Measurements from ENCODE around the gene NFKBIZ.
"Not testable (repeated sequence)": the region's sequence is repeated elsewhere in the genome, so short reads cannot be mapped to it uniquely, and the experiment has no call there.

NFKBIZ gene

DNA sequence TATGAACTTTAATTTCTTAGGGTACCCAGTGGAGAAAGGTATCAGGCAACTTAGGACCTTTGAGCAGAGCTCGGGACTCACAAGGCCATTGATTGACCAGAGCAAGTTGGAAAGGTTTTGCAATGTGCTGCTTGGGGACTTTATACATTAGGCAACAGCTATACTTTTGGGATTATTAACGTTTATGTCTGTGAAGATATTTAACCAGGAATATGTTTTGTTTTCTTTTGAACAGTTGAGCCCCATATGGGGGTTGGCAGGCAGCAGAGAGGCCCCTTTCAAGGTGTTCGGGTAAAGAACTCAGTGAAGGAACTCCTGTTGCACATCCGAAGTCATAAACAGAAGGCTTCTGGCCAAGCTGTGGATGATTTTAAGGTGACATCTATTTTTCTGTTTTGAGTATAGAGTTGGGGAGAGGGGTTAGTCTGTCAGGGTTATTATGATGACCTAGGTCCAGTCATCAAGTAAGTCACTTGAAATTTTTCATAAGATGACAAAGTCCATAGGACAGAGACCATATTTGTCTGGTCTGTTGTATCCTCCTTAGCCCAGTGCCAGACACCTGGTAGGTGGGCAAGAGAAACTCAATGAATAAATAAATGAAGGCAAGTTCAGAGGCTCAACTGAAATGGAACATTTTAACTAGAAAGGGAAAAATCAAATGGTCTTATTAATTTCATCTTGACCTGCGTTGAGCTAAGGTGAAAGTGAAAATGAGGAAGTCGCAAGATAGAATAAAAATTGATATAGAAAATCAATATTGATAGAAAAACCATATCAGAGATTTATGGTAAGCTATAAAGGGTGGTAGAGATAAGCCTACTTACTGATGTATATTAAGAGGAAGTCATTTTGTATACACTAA lies 2.8 kb downstream of the NFKBIZ start:
- DNase-seq: no peak

DNA sequence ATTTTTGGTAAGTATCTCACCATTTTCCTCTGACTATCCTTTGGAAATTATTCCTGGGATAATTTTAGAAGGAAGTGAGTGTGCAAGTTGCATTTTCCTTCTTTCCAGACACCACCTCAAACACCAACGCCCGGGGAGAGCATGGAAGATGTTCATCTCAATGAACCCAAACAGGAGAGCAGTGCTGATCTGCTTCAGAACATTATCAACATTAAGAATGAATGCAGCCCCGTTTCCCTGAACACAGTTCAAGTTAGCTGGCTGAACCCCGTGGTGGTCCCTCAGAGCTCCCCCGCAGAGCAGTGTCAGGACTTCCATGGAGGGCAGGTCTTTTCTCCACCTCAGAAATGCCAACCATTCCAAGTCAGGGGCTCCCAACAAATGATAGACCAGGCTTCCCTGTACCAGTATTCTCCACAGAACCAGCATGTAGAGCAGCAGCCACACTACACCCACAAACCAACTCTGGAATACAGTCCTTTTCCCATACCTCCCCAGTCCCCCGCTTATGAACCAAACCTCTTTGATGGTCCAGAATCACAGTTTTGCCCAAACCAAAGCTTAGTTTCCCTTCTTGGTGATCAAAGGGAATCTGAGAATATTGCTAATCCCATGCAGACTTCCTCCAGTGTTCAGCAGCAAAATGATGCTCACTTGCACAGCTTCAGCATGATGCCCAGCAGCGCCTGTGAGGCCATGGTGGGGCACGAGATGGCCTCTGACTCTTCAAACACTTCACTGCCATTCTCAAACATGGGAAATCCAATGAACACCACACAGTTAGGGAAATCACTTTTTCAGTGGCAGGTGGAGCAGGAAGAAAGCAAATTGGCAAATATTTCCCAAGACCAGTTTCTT lies 3.9 kb downstream of the NFKBIZ start:
- DNase-seq: no peak

DNA sequence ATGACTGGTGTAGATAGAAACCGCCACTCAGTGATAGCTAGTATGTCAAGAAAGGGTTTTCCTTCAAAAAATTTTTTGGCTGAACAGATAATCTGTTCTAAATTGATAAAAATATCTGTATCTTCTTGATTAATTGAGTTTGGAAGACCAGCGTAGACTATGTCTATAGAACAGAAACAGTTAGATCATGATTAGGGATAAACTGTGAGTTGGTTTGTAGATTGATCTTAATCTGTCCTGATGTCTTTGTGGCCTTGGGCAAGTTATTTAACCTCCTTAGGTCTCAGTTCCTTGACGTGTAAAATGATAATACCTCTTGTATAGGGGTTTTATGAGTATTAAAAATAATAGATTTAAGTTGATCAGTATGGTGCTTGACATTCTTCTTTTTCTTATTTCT lies 4.7 kb downstream of the NFKBIZ start:
- DNase-seq: no peak

DNA sequence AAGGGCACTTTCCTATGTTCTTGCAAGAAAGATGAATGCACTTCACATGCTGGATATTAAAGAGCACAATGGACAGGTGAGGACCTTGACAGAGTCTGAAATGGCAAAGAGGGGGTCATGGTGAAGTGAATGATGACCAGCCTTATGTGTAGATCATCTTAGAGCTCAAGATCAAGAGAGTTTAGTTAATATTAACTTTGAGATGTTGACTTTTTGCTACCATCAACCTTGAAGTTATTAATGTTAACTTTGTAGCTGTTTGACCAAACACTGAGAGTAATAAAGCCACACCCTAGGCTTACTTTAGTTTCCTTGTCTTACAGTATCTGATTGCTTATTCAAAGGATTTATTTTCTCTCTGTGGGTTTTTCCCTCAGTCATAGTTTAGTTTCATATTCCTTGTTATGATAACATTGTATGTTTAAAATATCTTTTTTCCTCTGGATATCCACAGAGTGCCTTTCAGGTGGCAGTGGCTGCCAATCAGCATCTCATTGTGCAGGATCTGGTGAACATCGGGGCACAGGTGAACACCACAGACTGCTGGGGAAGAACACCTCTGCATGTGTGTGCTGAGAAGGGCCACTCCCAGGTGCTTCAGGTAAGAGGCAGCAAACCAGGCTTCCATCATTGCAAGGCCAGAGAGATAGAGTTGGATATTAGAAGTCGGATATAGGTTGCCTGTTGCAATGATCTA lies 5.4 kb downstream of the NFKBIZ start:
- DNase-seq: no peak

DNA sequence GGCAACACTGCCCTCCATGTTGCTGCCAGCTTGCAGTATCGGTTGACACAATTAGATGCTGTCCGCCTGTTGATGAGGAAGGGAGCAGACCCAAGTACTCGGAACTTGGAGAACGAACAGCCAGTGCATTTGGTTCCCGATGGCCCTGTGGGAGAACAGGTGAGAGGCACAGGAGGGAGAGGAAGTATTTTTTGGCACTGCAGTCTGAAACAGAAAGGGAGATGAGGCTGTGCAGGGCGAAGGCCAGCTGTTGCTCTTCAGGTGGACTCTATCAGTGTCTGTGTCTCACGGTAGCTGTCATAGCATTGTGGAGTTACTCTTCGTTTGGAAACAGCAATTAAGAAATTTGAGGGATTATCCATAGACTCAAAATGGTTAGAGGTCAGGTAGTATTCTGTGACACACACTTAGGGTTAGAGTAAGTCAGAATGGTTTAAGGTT lies 8.0 kb downstream of the NFKBIZ start:
- DNase-seq: no peak

DNA sequence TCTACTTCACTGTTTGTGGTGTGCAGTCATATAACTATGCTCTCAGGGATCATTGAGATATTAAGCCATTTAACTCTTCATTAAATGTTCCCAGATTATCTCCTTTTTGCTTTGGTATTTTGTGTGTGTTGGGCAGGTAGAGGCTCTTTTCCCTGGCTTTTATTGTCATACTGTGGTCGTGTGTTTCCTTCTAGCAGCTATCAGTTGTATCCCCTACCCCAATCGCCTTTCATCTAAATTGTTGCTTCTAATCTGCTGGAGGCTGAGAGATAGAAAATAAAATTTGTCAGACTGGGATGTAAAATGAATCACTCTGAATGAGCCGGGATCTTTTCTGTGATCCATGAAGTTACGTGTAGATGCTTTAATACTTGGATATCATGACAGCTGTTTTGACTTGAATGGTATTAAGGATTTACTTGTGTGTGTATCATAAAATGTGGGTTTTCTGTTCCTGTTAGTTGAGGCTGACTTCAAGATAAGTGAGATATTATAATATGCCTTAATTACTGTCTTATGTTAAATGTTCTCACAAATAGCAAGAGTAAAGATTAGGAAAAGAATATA lies 9.2 kb downstream of the NFKBIZ start:
- no peak for DNase-seq

DNA sequence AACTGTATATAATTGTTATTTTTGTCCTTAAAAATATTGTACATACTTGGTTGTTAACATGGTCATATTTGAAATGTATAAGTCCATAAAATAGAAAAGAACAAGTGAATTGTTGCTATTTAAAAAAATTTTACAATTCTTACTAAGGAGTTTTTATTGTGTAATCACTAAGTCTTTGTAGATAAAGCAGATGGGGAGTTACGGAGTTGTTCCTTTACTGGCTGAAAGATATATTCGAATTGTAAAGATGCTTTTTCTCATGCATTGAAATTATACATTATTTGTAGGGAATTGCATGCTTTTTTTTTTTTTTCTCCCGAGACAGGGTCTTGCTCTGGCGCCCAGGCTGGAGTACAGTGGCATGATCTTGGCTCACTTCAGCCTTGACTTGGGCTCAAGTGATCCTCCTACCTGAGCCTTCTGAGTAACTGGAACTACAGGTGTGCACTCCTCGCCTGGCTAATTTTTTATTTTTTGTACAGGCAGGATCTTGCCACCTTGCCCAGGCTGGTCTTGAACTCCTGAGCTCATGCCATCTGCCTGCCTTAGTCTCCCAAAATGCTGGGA lies 10.7 kb downstream of the NFKBIZ start:
- no peak for DNase-seq

DNA sequence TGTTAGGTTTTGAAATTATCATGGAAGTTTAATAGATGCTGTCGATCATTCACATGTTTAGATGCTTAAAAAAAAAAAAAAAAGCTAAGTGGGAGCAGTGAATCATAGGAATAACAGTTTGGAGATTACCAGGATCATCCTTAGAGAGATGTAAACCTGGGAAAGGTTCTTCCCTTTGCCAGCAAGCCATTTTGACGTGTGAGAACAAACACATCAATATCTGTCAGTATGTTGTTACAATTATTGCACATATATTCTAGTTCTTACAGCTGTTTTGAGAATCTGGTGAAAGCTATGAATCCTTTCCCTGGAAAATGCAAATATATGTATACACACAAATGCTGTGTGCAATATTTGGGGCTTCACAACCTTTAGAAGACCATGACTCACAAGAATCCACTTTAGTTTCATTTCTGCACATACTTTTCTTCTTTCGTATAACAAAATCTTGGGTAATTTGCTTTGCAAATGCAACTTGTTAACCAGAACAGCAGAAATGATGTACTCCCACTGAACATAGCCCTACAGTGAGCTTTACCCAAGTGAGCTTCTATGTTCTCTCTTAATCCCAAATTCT lies 12.0 kb downstream of the NFKBIZ start:
- DNase-seq: no peak

DNA sequence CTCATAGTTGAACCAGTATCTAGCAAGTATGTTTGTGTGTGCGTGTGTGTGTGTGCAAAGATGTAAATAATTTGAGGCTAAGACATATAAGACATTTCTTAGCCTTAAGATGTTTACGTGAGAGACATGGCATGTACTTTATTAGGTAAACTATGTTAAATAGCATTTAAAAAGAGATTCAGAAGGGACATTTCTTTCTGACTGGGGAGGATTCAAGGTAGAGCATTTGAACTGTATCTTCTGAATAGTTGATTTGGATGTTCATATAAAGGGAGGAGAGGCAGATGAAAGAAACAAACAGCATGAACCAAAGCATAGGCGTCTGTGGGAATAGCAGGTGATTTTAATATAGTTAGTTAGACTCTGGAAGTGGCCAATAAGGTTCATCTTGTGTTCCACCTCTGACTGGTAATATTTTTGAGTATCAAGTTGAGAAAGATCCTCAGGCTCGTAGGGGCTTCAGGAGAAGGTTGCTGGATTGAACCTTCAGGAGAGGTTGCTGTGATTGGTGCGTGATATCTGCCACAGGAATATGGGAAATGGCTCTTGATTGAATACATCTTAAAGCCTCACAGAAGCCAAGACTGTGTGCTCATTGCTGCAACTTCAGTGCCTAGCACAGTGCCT lies 12.6 kb downstream of the NFKBIZ start:
- DNase-seq: no peak

DNA sequence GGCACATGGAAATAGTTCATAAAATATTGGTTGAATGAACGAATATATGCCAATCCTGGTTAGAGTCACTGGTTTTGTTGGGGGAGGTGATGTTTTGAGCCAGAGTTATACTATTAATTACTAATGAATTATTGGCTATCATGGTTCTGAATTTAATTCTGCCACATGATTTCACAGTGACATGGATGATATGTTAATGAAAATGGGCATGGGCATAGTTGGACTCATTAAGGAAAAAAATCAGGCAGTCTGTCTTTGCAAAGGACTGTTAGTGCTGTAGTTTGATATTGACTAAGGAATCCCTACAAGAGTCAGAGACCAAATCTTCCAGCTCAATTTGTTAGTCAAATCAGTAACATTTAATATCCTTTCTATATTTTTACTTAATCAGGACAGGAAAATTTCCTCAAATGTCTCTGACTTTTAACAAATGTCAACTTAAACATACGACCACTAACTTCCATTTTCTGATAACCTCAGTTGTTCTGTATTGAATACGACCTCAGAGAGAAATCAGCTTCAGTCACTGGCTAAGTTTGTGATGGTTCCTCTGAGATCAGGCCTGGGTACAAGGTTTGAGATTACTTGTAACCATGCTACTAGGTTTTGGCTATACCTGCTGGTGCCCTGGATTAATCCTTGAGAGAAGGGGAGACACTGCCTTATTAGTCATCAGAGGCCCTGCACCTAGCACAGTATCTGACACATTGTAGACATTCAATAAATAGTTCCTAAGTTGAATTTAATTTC lies 13.3 kb downstream of the NFKBIZ start:
- no peak for DNase-seq

DNA sequence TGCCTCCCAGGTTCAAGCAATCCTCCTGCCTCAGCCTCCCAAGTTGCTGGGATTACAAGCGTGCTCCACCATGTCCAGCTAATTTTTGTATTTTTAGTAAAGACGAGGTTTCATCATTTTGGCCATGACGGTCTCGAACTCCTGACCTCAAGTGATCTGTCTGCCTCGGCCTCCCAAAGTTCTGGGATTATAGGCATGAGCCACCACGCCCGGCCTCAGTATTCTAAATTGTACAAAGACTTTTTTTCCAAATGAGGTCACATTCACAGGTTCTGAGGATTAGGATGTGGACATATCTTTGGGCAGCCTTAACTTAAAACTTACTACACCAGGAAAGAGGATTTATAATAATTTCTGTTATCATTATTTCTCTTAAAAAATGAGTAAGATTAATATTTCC lies 15.6 kb downstream of the NFKBIZ start:
- DNase-seq: not testable (repeated sequence)

DNA sequence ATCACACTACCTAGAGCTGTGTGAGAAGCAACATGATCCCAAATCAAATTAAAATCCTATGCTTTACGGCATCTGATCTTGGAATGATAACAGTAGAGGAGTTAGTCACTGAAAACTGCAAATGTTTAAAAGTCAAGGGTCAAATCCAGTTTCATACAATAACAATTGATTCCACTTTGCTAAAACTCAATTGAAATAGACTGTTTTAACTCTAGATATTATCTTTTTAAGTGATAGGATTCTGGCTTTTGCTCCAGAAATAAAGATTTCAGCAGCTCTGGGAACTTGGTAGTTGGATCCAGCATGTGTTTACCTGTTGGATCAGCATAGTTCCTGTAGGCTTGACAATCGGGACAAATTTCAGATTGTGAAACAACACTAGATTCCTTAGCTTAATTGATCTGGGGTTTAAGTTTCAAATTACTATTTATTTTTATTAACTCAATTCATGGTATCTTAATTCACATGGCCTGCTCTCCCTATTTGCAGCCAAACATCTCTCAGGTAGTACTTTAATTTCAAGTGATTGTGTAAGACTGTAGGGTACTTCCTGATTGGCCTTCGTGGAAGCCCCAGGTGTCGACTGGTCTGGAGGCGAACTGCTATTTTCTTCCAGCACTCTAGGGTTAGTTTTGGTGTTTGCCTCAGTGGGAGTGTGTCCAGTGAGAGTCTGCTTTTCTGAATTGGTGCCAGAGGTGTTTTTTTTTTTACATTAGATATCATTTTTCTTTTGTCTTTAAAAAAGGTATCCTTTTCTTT lies 16.6 kb downstream of the NFKBIZ start:
- DNase-seq: no peak

DNA sequence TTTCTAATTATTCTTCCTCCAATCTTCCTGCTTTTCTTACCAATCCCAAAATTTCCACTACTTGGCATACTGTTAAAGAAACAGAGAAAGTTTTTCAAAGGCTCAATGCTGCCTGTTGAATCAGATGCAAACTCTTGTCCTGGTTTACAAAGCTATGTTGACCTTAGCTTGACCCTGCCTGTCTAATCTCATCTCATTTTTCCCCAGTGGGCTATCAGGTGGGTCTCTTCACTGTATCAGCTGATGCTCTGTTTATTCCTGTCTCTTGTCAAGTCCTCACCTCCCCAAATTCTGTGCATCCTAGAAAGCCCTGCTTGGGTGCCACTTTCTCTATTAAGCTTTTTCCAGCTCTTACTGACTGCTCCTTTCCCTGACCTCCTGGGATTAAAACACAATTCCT lies 18.2 kb downstream of the NFKBIZ start:
- DNase-seq: no peak

DNA sequence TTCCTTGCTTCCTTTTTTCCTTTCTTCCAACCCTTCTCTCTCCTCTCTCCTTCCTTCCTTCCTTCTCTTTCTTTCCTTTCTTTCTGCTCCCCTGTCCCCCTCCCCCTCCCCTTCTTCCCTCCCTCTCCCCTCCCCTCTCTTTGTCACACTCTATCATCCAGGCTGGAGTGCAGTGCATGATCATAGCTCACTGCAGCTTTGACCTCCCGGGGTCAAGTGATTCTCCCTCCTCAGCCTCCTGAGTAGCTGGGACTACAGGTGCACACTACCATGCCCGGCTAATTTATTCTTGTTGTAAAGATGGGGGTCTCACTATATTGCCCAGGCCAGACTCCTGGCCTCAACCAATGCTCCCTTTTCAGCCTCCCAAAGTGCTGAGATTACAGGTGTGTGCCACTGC lies 18.7 kb downstream of the NFKBIZ start:
- DNase-seq: no peak

DNA sequence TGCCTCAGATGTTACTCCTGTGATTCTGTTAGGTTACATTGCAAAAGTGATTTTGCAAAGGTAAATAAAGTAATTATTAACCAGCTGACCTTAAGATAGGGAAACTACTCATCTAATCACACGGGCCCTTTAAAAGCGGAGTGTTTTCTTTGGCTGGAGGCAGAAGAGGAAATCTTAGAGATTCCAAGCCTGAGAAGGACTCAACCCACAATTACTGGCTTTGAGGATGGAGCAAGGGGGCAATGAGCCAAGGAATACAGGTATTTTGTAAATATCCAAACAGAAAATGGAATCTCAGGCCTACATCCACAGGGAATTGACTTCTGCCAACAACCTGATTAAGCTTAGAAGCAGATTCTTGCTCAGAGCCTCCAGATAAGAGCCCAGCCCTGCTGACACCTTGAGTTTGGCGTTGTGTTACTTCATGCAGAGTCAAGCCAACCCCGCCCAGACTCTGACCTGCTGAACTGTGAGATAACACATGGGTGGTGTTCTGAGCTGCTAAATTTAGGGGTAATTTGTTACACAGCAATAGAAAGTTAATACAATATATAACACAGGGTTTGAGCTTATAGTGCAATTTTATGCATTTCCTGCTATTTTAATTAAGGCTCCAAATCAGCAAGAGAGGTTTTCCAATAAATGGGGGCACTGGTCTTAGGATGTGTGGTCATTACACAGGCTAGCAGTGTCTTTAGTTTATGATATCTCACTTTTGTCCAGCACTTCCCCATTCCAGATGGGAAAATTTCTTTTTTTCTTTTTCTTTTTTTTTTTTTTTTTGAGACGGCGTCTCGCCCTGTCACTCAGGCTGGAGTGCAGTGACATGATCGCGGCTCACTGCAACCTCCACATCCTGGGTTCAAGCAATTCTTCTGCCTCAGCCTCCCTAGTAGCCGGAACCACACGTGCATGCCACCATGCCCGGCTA lies 19.5 kb downstream of the NFKBIZ start:
- DNase-seq: no peak

DNA sequence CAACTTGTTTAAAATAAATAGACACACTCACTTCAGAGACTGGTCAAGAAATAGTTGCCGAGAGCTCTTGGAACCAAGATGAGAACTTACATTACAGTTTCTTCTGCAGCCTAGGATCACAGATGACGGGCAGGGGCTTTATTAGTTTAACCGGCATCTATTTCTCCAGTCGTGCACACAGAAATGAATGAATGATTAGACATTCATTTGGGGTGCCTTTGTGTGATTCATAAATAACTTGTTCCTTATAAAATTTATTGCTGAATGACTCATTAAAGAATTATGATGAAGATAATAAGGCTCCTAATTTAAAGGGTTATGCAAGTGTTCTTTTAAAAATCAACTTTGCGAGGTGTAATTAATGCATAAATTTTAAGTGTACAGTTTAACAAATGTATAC lies 20.8 kb downstream of the NFKBIZ start:
- no peak for DNase-seq

DNA sequence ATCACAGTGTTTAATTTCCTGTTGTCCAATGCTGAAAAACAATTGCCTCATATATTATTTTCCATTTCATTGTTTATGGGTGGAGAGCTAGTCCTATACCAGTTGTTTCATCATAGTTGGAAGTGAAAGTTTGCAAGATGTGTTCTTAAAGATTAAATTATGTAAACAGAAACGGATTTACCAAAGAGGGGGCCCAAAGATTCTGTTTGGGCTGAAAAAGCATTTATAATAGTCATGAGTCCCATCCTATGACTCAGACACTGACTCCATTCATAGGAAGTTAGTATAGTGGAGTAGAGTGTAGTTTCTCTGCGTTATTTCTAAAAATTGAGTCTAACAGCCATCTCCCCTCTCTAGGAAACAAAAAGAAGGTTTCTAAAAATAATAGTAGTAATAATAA lies 24.3 kb downstream of the NFKBIZ start:
- DNase-seq: no peak

DNA sequence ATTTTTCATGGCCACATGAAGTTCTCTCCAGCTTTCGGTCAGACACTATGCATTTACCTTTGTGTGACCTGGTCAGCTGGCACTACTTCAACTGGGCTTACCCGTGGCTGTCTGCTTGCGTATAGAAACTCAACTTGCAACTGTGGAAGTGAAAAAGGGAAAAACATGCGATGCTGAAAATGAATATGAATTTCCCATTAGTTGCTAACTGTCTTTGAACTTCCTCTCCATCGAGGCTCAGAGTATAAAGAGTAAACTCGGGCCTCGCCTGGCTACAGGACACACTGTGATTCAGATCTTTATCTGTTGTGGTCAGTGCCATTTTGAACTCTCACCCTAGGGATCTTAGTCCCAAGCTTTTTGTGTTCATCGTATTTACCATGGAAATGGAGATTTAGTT lies 26.8 kb downstream of the NFKBIZ start:
- DNase-seq: no peak

DNA sequence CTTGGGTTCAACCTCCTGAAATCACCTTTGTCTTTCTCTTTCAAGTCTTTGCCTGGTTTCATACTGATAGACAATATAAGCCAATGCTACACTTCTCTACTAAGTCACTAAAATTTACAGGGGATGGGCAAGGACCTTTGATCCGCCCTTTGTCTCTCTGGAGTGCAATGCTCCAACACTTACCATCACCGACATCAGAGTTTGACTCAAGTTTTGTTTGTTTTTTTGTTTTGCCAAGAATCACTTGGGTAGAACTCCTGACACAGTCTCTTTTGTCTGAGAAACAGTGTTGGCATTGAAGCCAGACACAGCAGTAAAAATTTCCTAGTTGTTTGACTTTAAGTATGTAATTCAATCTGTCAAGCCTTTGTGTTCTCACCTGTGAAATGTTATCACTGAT lies 29.3 kb downstream of the NFKBIZ start:
- no peak for DNase-seq

All from bone marrow (tissue), 2 donors.